HG03521 (cell line): Measurements from ENCODE around the gene HNRNPL.
"Not testable (repeated sequence)": the region's sequence is repeated elsewhere in the genome, so short reads cannot be mapped to it uniquely, and the experiment has no call there.

Source experiments
- ATAC-seq: cut with Tn5 transposase; IDR thresholded peaks from one replicate; pipeline ENCODE4 v1.9.1; 2021; ENCODE audit warnings: mild to moderate bottlenecking, moderate library complexity; ENCODE audit not compliant: unreplicated experiment

Gene HNRNPL

DNA sequence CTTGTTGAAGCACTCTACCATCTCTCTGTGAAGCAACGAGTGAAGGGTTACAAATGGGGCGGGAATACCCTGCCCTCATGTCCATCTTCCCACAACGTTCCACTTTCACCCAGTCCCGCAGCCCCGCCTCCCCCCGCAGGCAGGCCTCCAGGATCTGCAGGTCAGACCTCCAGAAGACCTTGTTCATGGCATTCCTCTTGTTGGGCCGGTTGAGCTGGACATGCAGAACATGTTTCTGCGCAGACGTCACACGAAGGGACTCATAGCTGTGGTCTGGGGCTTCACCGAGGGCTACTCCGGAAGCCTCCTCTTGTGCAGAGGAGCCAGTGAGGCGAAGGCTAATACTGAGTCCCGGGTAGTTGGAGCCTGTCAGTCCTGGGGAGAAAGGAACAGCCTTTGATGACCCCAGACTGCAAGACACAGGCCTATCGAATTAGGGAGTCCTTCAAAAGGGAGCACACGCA, 18.6 kb downstream of the HNRNPL start:
- ATAC-seq = peak; percentile 29

DNA sequence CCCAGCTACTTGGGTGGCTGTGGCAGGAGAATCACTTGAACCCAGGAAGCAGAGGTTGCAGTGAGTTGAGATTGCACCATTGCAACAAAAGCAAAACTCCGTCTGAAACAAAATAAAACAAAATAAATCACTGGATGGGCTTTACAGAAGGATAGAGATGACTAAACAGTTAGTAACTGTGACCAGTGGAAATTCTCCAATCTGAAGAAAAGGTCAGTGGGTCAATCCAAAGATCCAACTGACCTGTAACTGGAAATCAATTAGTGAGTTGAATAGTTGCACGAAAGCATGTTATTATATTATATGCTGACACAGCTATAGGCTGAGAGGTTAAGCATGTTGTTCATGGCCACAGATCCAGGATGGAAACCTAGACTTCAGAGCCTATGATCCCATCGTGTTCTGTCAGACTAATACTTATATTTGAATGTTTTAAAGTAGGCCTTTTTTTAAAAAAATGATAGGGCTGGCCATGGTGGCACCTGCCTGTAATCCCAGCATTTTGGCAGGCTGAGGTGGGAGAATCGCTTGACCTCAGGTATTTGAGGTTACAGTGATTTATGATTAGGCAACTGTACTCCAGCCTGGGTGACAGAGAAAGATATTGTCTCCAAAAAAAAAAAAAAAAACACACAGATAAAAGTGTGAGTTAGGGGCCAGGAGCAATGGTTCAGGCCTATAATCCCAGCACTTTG, 19.6 kb downstream of the HNRNPL start:
- no peak for ATAC-seq

DNA sequence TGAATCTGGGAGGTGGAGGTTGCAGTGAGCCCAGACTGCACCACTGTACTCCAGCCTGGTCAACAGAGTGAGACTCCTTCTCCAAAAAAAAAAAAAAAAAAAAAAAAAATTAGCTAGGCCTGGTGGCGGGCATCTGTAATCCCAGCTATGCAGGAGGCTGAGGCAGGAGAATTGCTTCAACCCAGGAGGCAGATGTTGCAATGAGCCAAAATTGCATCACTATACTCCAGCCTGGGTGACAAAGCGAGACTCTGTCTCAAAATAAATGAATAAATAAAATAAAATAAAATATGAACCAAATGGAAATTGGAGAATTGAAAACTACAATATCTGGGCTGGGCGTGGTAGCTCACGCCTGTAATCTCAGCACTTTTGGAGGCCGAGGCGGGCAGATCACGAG, 20.6 kb downstream of the HNRNPL start:
- not testable (repeated sequence) for ATAC-seq

DNA sequence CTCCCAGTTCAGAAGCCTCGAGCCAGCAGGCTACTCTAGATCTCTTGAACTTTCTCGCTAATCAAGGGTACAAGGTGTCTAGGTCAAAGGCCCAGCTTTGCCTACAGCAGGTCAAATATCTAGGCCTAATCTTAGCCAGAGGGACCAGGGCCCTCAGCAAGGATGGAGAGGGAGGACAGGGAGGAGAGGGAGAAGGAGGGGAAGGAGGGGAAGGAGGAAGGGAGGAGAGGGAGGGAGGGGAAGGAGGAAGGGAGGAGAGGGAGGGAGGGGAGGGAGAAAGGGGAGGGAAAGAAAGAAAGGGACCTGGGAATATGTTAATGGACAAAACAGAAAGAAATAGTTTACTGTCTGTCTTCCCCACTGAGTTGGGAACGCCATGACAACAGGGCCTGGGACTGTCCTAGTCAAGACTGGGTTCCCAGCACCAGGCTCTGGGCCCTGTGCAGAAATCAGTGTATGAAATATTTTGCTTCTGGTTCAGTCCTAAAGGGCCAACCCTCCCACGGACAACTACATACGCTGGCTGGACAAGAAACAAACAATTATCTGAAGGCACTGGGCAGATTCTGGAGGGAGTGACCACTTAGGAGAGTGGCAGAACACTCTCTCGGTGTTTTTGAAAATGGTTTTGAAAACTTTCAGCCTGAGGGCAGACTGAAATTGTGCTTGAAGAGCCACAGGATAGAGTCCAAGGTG, 22.8 kb downstream of the HNRNPL start:
- ATAC-seq = no peak

DNA sequence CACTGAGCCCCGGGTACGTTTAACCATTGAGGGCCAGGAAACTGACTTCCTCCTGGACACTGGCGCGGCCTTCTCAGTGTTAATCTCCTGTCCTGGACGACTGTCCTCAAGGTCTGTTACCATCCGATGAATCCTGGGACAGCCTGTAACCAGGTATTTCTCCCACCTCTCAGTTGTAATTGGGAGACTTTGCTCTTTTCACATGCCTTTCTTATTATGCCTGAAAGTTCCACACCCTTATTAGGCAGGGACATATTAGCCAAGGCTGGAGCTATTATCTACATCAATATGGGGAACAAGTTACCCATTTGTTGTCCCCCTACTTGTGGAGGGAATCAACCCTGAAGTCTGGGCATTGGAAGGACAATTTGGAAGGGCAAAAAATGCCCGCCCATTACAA, 23.9 kb downstream of the HNRNPL start:
- not testable (repeated sequence) for ATAC-seq

DNA sequence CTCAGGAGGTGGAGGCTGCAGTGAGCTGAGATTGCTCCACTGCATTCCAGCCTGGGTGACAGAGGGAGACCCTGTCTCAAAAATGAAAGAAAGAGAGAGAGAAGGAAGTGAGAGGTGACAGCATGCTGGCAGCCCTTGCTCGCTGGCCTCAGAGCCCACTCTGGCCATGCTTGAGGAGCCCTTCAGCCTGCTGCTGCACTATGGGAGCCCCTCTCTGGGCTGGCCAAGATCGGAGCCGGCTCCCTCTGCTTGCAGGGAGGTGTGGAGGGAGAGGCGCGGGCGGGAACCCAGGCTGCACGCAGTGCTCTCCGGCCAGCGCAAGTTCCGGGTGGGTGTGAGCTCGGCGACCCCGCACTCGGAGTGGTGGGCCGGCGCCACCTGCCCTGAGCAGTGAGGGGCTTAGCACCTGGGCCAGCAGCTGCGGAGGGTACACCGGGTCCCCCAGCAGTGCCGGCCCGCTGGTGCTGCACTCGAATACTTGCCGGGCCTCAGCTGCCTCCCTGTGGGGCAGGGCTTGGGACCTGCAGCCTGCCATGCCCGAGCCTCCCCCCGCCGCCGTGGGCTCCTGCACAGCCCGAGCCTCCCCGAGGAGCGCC, 28.5 kb downstream of the HNRNPL start:
- not testable (repeated sequence) for ATAC-seq

DNA sequence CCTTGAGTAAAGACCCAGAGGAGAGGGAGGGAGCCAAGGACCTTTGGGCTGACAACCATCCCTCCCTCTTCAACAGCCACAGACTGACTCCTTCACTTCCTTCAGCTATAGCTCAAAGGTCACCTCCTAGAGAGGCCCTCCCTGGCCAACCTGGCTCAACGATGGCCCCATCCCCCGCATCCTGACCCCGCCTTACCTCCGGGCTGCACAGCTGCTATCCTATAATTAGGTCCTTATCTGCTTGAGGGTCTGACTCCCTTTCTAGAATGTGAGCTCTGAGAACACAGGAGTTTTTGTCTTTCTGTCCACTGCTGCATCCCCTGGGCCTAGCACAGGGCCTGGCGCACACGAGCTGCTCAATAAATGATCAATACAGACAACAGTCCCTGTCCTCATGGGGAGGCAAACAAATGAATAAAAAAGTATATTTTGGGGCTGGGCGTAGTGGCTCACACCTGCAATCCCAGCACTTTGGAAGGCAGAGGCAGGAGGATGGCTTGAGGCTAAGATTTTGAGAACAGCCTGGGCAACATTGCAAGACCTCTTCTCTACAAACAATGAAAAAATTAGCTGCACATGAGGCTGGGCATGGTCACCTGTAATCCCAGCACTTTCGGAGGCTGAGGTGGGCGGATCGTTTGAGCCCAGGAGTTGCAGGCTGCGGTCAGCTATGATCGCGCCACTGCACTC, 30.4 kb downstream of the HNRNPL start:
- ATAC-seq = no peak

DNA sequence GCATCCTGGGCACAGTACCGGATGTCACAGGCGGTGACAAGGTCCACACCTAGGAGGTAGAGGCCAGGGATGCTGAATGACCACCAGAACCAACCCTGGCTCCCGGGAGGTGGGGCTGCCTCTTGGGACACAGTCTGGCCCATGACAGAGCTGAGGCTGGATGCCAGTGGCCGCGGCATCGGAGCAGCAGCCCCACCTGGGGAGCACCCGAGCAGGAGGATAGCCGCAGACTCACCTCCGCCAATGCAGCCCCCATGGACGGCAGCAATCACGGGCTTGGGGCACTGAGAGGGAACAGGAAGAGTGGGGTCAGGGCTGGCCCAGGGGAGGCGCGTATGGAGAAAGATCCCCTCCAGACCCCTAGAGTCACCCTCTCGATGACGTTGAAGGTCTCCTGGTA, 32.7 kb downstream of the HNRNPL start:
- no peak for ATAC-seq

DNA sequence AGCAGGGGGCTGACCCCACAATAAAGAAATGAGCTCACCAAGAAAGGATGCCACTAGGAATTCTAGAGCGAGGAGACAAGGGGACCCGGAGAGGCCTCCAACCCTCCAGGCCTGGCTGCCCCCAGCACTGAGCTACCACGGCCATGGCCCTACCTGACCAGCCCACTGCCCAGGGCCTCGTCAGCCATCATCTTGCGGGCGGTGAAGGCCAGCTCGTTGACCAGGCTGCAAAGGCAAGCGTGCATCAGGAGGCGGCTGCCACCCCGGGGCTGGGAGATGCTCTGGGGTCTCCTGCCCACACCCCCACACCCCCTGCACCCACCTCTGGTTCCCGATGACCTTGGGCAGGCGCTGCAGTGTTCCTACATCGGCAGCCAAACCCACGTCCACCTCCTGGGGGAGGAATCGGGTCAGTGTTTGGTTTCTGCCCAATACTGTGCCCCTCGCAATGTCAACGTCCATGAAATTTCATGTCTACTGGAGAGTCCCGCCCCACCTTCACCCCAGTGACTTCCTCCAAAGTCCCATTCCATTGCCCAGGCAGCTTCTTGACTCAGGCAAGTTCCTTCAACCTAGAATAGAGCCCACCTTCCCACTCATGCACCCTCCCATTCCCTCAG, 33.5 kb downstream of the HNRNPL start:
- no peak for ATAC-seq

DNA sequence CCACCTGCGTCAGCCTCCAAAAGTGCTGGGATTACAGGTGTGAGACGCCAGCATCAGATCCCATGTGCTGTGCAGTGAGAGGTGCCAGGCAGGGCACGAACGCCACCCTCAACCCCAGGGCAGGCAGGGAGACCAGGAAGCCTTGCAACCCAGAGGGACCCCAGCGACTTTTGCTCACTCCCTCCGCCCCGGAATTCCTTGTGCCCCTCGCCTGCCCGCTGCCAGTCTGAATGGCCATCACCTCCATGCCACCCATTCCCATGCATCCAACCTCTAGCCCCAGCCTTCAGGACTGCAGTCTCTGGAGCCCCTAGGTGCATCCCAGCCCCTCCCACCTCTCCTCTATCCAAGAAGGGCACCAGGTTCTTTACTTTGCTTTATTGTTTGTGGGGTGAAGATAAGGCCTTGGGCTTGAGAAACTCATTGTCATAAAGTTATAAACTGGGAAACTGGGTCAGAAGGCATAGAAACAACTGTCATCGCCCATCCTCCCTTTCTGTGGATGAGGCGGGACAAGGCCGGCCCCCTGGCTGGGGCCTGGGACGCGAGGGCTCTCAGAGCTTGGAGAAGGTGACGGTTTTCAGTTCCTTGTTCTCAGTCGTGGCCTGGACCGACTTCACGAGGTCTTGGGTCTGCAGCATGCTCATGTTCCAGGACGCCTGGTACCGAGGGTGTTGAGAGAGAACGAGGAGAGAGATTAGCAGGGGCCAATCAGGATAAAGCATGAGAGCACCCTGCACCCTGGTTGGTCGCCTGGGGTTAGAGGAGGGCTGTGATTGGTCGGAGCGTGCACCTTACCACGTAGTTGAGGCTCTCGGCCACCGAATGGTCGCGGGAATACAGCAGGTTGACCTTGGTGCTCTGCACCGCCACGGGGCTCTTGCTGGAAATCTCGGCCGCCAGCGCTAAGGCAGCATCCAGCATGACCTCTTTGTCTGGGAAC, 34.5 kb downstream of the HNRNPL start:
- no peak for ATAC-seq

DNA sequence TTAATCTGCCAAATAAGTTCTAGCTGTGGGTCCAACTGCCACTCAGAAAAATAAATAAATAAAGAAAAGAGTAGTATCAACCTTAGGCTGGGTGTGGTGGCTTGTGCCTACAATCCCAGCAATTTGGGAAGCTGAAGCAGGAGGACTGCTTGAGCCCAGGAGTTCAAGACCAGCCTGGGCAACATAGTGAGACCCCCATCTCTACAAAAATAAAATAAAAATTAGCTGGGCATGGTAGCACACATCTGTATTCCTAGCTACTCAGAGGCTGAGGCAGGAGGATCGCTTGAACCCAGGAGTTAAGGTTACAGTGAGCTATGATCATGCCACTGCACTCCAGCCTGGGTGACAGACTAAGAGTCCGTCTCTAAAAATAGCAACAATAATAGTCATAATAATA, 35.9 kb downstream of the HNRNPL start:
- ATAC-seq = not testable (repeated sequence)

DNA sequence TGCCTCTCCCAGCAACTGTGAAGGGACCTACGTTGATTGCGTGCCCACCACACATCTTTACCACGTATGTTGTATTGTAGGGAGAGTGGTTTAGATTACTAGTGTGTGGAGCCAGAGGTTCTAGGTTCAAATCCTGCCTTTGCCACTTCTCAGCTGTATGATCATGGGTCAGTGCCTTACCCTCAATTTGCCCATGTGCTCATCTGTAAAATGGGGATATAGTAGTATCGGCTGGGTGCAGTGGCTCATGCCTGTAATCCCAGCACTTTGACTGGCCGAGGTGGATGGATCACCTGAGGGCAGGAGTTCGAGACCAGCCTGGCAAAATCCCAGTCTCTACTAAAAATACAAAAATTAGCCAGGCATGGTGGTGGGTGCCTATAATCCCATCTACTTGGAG, 36.5 kb downstream of the HNRNPL start:
- no peak for ATAC-seq

DNA sequence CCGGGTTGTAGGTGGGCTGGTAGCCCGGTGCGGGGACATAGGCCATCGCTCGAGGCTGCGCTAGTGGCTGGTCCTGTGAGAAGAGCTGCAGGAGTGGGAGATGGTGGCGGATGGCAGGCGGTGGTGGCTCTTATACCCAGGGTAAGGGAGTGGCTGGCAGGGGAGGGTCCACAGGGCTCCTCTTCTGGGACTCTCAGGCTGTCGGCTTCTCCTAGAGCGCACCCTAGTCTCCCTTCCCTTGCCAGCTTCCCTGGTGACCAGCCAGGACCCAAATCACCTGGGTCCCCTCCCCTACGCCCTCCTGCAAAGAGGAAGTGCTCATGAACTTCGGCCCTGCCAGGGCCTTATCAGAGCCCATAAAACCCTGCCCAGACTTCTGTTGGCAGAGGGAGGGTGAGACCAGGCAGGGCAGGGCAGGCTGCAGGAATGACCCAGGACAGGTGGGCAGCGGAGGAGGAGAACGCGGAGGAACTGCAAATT, 36.9 kb downstream of the HNRNPL start, which contains the start of gene LGALS4:
TSS of gene LGALS4 (minus strand) at position 105 of the 480 bp plus-strand sequence. CDS start at position 46, 59 bp downstream.
- no peak for ATAC-seq

DNA sequence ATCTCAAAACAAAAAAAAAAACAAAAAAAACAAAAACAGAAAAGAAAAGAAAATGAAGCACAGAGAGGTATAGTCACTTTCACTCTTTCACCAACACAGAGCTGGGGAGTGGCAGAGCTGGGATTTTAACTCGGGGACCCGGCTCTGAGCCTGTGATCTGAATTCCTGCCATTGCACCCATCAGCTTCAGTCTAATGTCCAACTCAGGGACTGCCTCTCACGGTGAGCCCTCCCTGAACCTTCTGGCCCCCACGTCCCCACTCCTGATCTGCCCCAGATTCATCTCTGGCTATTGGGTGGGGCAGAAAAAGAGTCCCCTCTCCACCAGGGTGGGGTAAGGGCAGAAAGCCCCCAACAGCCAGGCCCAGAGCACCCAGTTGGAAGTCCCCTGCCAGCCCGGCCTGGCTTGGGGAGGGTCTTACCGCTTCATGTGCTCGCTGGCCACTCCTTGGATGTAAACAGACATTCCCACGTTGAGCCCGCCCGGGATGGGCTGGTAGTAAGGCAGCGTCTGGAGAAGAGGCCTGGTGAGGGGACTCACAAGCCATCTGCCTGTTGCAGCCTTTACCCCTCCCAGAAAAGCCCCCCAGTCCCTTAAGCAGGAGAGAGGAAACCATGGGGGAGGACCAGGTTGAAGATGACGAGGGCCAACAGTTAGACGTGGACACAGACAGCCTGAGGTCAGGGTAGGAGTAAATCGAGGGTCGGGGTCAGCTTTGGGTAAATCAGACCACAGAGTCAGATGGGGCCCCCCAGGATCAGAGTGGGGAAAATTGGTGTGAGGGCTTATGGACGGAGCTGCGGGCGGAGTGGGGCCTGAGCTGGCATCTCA, 37.6 kb downstream of the HNRNPL start:
- ATAC-seq = no peak

DNA sequence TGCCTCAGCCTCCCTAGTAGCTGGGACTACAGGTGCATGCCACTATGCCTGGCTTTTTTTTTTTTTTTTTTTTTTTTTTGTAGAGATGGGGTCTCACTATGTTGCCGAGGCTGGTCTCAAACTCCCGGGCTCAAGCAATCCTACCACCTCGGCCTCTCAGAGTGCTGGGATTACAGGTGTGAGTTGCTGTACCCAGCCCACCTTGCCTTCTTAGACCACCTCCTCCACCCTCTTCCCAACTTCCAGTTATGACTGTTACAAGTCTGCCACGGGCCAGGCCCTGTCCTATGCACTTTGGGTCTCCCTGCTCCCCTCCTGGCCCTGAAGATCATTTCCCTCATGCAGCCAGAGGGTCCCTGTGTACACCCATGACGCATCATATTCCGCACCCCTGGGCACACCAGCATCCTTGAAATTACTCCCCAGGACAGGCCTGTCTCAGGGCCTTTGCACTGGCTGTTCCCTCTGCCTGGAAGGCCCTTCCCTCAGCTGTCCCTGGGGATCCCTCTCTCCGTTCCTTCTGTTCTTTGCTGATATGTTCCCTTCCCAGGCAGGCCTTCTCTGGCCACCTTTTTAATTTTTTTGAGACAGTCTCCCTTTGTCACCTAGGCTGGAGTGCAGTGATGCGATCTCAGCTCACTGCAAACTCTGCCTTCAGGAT, 40.1 kb downstream of the HNRNPL start:
- ATAC-seq = no peak

DNA sequence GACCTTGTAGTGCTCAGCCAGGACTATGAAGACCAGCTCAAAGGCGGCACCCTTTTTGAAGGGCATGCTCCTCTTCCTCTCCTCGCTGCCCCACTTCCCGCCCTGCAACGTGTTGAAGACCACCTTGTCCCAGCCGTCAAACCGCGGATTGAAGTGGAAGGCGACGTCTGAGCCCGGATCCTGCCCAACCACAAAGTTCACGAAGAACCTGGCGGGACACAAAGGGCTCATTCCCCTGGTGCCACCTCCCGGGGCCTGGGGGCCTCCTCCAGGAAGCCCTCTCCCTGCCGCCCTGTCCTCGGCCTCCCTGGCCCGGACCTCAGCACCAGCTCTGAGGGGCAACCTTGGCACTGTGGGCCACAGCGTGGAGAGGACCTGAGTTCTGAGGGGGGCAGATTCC, 41.0 kb downstream of the HNRNPL start:
- no peak for ATAC-seq

DNA sequence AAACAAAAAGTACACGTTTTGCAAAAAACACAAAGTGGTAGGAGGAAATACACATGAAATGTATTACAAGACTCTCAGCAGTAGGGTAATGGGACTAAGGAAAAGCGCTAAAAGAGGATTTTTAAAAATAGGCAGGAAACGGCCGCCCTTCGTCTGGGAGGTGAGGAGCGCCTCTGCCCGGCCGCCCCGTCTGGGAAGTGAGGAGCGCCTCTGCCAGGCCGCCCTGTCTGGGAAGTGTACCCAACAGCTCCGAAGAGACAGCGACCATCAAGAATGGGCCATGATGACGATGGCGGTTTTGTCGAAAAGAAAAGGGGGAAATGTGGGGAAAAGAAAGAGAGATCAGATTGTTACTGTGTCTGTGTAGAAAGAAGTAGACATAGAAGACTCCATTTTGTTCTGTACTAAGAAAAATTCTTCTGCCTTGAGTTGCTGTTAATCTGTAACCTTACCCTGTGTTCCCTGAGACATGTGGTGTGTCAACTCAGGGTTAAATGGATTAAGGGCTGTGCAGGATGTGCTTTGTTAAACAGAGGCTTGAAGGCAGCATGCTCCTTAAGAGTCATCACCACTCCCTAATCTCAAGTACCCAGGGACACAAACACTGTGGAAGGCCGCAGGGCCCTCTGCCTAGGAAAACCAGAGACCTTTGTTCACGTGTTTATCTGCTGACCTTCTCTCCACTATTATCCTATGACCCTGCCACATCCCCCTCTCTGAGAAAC, 42.2 kb downstream of the HNRNPL start:
- not testable (repeated sequence) for ATAC-seq

DNA sequence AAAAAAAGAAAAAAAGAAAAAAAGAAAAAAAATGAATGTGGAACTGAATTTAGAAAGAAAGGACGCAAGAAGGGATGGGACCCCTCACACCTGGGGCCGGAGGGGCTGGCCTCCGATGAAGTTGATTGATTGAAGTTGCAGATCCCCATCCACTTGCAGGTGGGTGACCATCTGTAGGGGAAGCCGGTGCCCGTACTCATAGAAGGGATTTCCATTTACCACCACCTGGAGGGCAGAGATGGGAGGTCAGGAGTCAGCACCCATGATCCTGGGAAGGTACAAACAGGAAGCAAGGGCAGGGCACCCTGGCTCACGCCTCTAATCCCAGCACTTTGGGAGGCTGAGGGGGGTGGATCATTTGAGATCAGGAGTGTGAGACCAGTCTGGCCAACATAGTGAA, 43.4 kb downstream of the HNRNPL start:
- no peak for ATAC-seq
